ENCODE results near the gene PCP4.

PCP4 gene

DNA sequence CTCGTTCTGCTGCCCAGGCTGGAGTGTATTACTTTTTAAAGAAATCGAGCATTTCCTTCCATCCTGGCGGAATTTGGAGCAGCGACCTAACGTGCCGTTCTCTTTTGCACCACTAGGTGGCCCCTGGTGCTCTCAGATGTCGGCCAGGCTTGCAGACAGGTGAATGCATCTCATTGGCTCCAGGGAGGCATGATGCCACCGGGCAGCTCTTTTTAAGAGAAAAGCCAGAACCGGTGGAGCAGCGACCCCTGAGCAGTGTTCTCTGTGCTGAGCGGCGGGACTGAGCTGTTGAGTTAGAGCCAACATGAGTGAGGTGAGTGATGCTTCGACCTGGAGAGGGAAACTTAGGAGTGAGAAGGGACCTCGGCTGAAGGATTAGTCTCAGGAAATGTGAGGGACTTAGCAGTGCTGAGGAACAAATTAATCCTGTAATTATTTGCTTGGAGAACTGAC, at the start of gene PCP4:
Gene PCP4, plus strand, starts transcription at position 241 of the 453 bp plus-strand sequence. Its CDS starts 64 bp downstream, at position 305.
- FAIRE-seq: no peak

DNA sequence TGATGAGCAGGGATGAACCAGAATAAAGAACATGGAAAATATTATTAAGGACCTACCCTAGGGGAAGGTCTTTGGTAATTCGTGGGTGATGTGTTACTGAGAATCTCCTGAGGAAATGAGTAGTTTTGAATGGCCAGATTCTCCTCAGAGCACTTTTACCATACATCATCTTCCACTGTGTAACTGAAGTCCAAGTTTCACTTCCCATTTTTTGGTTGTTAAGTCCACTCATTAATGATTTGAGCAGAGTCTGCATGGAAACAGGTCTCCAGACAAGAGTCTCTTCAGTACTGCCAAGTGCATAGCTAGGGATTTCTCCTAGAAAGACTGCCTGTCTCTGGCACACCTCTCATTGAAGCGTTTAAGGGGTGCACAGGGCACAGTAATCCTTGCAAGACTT, 48.7 kb upstream of the PCP4 start:
- no peak for FAIRE-seq

DNA sequence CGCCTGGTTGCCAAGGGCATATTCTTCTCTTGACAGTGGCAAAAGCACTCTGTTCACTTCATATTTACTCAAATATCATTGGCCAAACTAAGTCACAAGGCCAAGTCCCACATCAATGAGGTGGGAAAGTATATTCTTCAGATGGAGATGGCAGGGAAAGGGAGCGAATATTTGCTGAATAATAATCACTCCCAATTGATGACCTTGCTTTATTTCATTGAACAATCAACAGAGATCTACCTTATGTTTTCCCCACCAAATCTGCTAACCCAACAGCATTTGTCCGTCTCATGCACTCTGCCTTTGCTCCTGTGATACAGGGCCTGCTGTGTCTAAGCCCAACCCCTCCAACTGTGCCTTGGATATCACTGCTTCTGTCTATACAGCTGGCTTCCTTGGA, 45.2 kb upstream of the PCP4 start:
- FAIRE-seq: no peak

DNA sequence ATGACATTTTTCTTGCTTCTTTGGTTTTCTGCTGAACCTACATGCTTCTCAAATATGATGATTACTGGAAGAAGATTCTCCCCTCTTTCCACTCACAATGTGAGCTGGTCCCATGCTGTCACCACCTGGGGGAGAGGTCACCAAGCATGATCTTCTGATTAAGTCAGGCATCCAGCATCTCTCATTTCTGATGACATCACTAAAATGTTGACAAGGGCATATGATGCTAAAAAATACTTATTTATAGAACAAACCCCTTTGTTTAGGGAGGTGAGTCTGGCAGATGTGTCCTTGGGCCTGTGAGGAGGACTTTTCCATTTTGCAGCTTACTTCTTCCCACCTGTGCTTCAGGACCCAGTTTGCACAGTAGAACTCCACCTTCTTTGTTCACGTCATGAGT, 42.0 kb upstream of the PCP4 start:
- no peak for FAIRE-seq

DNA sequence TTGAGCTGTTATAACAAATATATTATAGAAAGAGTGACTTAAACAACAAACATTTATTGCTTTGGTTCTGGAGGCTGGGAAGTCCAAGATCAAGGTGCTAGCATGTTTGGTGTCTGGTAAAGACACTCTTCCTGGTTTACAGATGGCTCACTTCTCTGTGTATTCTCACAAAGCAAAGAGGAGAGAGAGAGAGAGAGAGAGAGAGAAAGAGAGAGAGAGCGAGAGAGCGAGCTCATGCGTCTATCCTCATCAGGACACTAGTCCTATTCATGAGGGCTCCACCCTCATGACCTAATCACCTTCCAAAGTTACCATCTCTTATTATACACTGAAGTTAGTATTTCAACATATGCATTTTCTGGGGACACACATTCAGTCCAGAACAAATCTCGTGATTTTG, 32.7 kb upstream of the PCP4 start:
- no peak for FAIRE-seq

- FAIRE-seq: no peak
Observed at GRCh38 chr21:39837861-39838359, 29.3 kb upstream of the PCP4 start.

DNA sequence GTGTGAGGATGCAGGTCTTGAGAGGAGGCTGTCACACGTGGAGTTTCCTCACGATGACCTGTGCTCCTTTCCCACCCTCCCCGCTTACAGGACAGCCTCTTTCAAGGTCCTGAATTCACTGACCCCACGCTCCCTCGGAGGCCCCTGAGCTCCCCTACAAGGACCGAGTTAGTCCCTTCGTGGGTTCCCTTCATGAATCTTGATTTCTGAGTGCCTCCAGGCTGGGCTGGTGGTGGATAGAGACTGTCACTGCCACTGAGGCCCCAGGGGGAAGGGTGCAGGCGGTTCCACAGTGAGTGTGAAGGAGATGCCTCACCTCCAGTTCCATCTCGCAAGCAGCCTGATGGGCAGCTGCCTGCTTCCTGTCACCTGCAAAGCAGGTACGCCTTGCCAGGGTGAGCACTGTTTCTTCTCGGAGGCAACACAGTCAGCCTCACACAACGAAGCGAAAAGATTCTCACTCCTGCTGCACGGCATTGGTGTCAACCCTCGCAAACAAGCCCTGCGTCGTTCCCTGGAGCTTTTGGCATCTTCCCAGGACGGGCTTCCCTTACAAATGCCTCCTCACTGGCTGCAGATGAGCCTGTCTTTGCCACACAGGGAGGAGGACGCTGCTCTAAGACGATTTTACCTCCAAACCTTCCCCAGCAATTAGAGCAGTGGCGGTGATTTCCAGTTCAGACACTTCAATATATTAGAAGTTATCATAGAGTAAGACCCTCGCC, 26.7 kb upstream of the PCP4 start:
- no peak for FAIRE-seq

DNA sequence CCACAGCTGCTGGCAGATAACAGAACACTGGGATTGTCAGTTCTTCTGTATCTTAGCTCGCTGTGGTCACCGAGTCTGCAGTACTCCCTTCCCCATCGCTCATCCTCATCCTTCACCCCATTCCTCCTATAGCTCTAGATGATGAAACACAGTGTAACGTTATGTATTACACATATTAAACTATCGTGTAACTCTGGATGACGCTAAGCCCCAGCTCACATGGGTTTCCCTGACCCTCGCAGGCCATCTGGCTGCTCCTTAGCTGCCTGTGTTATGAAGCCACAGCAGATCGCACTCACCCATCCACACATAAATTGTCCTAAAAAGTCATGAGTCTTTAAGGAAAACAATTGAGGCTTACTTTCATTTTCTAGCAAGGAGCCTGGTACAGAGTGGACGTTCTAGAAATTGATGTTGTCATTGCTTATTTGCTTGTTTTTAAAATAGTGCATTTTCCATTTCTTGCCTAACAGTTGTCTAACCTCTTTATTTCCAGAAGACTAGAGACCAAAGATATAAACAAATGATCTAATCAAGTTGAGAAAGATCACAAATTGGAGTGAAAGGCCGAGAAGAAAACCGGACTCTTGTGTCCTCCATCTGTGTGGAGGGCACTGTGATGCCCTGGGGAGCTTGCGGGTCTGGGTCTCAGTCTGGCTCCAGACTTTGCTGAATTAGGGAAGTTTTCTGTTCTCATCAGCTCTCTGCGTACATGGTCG, 24.3 kb upstream of the PCP4 start:
- no peak for FAIRE-seq

DNA sequence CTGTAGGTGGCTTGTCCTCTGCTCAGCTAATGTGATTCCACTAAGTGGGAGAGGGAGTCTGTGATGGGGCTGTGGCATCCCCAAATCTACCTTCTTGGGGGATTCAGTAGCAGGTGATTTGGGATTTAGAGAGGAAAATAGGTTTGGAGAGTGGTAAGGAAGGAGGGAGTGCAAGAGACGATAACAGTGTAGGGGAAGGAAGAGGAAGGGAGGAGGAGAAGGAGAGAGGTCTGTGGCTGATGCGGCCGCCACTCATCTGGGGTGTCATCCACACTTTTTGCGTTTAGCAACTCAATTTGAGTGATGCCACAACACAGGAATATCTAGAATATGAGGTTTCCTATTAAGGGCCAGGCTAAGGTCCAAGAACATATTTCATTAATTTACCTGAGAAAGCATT, 23.8 kb upstream of the PCP4 start:
- FAIRE-seq: no peak

DNA sequence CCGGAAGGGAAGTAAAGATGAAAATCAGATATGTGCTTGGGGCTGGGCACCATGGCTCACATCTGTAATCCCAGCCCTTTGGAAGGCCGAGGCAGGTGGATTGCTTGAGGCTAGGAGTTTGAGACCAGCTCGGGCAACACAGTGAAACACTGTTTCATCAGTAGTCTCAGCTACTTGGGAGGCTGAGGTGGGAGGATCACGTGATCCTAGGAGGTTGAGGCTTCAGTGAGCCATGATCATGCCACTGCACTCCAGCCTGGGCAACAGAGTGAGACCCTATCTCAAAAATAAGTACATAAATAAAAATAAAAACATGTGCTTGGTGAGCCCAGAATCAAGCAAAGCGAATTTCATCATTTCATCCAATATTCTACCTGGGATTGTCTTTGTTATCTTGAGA, 23.3 kb upstream of the PCP4 start:
- FAIRE-seq: no peak

GRCh38 chr21:39845571-39846130, 21.6 kb upstream of the PCP4 start:
- no peak for FAIRE-seq

DNA sequence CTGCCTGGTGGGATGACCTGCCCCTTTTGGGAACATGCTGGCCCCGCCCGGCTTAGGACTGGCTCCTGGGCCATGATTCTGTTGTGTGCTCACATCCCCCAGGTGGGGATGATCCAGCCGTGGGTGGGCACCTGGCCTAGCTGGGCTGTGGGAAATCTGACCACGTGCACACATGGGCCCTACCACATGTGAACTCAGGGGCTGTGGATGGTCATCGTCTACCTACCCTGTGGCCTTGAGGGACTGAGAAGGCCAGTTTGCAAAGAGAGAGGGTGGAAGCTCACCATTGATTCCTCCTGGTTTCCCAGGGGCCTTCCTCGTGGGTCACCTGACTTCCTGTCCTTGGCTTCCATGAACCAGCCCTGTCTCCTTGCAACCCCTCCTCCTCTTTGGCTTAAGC, 19.4 kb upstream of the PCP4 start:
- no peak for FAIRE-seq

GRCh38 chr21:39849014-39849655, 18.1 kb upstream of the PCP4 start:
- no peak for FAIRE-seq

- no peak for FAIRE-seq
Observed at GRCh38 chr21:39850333-39850732, 16.9 kb upstream of the PCP4 start.

GRCh38 chr21:39851002-39851618, 16.1 kb upstream of the PCP4 start:
- FAIRE-seq: no peak

DNA sequence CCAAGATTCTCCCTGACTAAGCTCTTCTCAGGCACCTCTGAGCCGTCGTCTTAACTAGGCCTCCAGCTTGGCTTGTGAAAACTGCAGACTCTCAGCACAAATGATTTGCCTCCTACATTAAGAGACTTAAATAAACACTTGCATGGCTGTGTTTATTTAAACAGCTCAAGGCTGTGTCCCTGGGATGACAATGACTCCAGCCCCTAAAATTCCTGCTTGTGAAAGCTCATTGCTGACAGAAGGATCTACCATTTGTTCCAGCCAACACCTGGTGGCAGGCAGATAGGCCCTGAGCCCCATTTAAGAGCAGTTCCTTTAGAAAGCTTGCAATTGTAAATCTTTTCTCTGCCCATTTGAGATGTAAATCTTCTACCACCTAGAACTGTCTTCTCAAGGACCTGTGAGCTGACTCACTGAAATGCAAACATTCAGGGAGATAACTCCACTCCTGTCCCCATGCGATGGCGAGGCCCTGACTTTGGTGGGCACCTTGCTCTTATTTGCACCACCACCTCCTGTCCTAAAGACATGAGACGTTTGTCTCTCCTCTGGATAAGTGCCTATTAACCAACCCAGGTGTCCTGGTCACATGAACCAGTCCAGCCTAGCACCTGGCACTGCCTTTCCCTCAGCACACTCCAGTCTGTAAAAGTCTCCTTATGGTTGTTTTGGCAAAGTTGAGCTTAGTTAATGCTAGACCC, 15.1 kb upstream of the PCP4 start:
- no peak for FAIRE-seq

- FAIRE-seq: no peak
Observed at GRCh38 chr21:39852726-39853500, 14.3 kb upstream of the PCP4 start.

GRCh38 chr21:39854572-39854971, 12.7 kb upstream of the PCP4 start:
- FAIRE-seq: no peak

- FAIRE-seq: no peak
Observed at GRCh38 chr21:39855595-39855994, 11.6 kb upstream of the PCP4 start.

DNA sequence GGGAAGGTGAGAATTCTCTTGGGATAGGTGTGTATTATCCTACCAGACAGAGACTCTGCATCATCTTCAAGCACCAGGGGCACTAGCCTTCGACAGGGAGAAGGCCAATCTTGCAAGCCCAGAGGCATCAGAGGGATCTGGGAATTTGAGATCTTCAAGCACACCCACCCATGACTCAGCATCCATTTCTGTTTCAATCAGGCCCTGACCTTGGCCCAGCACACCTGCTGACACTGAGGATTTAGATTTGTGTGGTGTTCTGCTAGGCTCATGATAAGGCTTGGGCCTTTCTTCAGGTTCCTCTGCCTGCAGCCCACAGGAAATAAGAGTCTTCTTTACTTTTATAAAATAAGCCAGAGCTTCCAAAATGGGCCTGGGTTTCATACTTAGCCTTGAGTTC, 6.6 kb upstream of the PCP4 start:
- FAIRE-seq: no peak

GRCh38 chr21:39863111-39863510, 4.1 kb upstream of the PCP4 start:
- FAIRE-seq: no peak

DNA sequence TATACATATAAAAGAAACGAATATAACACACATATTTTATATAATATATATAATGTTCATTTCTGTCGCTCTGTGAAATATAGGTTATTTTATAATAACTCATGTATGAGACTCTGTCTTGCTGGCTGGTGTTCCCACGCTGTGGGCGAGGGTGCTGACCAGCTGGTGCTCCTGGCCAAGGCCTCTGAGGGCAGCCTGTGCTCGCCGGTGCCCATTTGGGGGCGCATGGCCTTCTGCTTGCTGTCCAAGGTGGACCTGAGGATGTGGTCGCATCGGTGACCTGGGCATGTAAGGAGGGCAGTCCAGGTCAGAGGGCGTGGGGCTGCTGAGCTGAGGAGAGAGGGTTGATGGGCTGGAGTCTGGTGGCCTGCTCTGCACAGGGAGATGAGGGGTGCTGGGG, 1.1 kb upstream of the PCP4 start:
- no peak for FAIRE-seq

Data from G401.6 (cell line).